GM20000 (cell line): ENCODE data around the gene PPP2R5C.
"Not testable (repeated sequence)": the region's sequence is repeated elsewhere in the genome, so short reads cannot be mapped to it uniquely, and the experiment has no call there.

Source experiments
- DNase-seq: peaks from one replicate; pipeline ENCODE4 v3.0.0; 2012; ENCODE audit warnings: low spot score
- CTCF ChIP-seq: IDR thresholded peaks from 2 replicates; pipeline ENCODE4 v1.5.1; 2012; ENCODE audit warnings: mild to moderate bottlenecking, control low read depth; ENCODE audit errors: extremely low read depth, missing control alignments

PPP2R5C gene

GRCh38 chr14:101965770-101966722 lies 204.5 kb downstream of the PPP2R5C start:
- no peak for DNase-seq
- TF ChIP-seq CTCF = no peak

GRCh38 chr14:101966742-101967141 lies 205.2 kb downstream of the PPP2R5C start:
- TF ChIP-seq CTCF = no peak
- DNase-seq = no peak

- no peak for DNase-seq
- TF ChIP-seq CTCF = no peak
Measured at GRCh38 chr14:101968186-101968585, 206.7 kb downstream of the PPP2R5C start.

- DNase-seq = no peak
- no peak for TF ChIP-seq CTCF
Measured at GRCh38 chr14:101969481-101969880, 208.0 kb downstream of the PPP2R5C start.

GRCh38 chr14:101970830-101971400 lies 209.4 kb downstream of the PPP2R5C start:
- DNase-seq = no peak
- TF ChIP-seq CTCF = no peak

GRCh38 chr14:101971458-101971857 lies 209.9 kb downstream of the PPP2R5C start:
- DNase-seq = not testable (repeated sequence)

- no peak for TF ChIP-seq CTCF
- DNase-seq = no peak
Measured at GRCh38 chr14:101972126-101972866, 210.8 kb downstream of the PPP2R5C start.
